Activated CD4-positive, alpha-beta T cell treated with anti-CD3 and anti-CD28 coated beads for 36 hours (primary cell): Measurements from ENCODE around the gene ANK2. TPM values are rescaled to one million over a fixed set of nuclear protein-coding genes. Genes with fewer than 3 reads are reported as not detected.

Source experiments
- ATAC-seq: fragments of 200-7000 bp; cut with Tn5 transposase; one replicate; pipeline ENCODE4 v1.10.0; 2021; ENCODE audit warnings: mild to moderate bottlenecking, moderate library complexity
- CTCF ChIA-PET: fragments of 350-600 bp; sonication (Branson Sonifier 250); formaldehyde crosslinking; loops from one replicate; lab custom pipeline; 2021; ENCODE audit warnings: antibody characterized with exemption; lab: Charles Lee
- POLR2A ChIA-PET: fragments of 350-600 bp; sonication (Branson Sonifier 250); formaldehyde crosslinking; loops from one replicate; lab custom pipeline; 2021; ENCODE audit warnings: antibody characterized with exemption, inconsistent platforms; lab: Charles Lee
- DNase-seq: peaks from one replicate; pipeline ENCODE4 v3.0.0-alpha.2; 2020
- H3K27ac Mint-ChIP-seq: one replicate; pipeline ENCODE4 v1.8.0; 2021; ENCODE audit warnings: mixed read lengths
- H3K27me3 Mint-ChIP-seq: one replicate; pipeline ENCODE4 v1.8.0; 2021; ENCODE audit warnings: mixed read lengths
- H3K36me3 Mint-ChIP-seq: one replicate; pipeline ENCODE4 v1.8.0; 2021; ENCODE audit warnings: low read depth, mixed read lengths
- H3K4me1 Mint-ChIP-seq: one replicate; pipeline ENCODE4 v1.8.0; 2021; ENCODE audit warnings: mixed read lengths
- H3K4me3 Mint-ChIP-seq: one replicate; pipeline ENCODE4 v1.8.0; 2021; ENCODE audit warnings: mild to moderate bottlenecking, moderate library complexity, mixed read lengths
- H3K9me3 Mint-ChIP-seq: one replicate; pipeline ENCODE4 v1.8.0; 2021; ENCODE audit warnings: low read depth, mixed read lengths
- intact Hi-C, 2 experiments: fragments of 100-400 bp; cut with DNase I in 1 of 2; cut with micrococcal nuclease in 1 of 2; formaldehyde crosslinking; loops; one replicate each; pipeline versions ENCODE4 v1.14.2 to v1.15.1; 2022 to 2024; cut with DNase I, micrococcal nuclease
- total RNA-seq, 2 experiments: library from RNA; stranded (reverse); gene quantifications; one replicate each; pipeline ENCODE4 v1.2.3, GENCODE V29; 2021

Gene ANK2
- total RNA-seq, 2 experiments from 2014 or later, result 2.1 to 3.3 TPM

DNA sequence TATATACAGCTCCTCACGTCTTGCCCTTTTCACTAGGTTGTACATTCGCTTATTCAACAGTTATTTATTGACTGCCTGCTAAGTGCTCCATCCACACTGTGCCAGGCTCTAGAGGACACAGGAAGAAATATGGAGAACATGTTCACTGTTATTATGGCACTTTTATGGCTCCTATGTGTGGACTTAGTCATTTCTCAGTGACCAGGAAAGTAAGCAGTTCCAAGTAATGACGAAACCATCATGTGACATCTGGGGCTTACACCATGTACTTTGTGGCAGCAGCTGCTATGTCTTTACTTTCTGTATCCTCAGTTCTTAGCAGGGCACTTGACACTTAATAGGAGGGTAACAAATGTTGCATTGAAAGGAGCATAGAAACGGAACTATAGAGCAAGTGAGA lies 278.0 kb downstream of the ANK2 start:
- intact Hi-C loops, result loop anchor here in 1 of 2 experiments (2.0 kb wide), 1 partner anchor 27 kb away; no protein-coding TSS in a partner anchor
- Mint-ChIP-seq H3K9me3 (no peaks in the 10 kb centered on the region), H3K4me1 (no peaks in the 10 kb centered on the region), H3K27me3 (peaks cover 6% of the 10 kb centered on the region), H3K4me3 (no peak overlapping the region), H3K27ac (no peak overlapping the region), H3K36me3 (no peaks in the 10 kb centered on the region)
- ChIA-PET CTCF (interaction anchor here (1.0 kb wide), 1 partner anchor 20 kb away, joined by 4 read pairs; no protein-coding TSS in a partner anchor), POLR2A (no interaction called here)
- no peak for ATAC-seq
- DNase-seq, result no peak

DNA sequence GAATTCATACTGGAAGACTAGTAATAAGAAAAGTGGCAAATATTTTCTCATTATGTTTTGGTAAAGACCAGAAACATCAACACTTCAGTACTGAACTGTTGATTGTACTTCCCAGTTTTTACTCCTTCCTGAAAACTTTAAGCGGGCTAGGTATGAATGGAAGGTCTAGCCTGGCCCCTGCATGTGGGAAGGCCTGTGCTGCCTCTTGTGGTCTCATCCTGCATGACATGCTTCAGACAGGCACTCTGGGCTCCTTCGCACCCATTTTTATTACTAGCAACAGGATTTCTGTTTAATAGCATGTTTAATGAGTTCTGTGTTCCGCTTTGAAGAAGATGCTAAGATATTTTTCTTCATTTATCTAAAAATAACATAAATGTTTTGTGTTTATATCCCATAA lies 279.1 kb downstream of the ANK2 start:
- Mint-ChIP-seq H3K9me3 (no peaks in the 10 kb centered on the region), H3K27ac (no peak overlapping the region), H3K27me3 (peaks cover 6% of the 10 kb centered on the region), H3K36me3 (no peaks in the 10 kb centered on the region), H3K4me1 (no peaks in the 10 kb centered on the region), H3K4me3 (no peak overlapping the region)
- POLR2A ChIA-PET, result no interaction called here
- peak; percentile 22 for DNase-seq
- intact Hi-C loops, result no loop called here
- ATAC-seq, result peak; percentile 64
- CTCF ChIA-PET, result no interaction called here

DNA sequence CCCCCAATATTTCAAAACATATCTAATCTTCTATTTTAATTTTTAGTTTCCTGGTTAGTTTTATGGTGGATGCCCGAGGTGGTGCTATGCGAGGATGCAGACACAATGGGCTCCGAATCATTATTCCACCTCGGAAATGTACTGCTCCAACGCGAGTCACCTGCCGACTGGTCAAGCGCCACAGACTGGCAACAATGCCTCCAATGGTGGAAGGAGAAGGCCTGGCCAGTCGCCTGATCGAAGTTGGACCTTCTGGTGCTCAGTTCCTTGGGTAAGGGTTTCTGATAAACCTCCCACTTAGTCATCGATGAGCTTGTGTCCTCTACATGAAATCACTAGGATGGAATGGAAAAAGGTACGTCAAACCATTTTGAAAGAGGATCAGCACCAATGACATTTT lies 280.7 kb downstream of the ANK2 start:
- Mint-ChIP-seq H3K27me3 (peaks cover 6% of the 10 kb centered on the region), H3K27ac (no peak overlapping the region), H3K9me3 (no peaks in the 10 kb centered on the region), H3K4me1 (no peaks in the 10 kb centered on the region), H3K36me3 (no peaks in the 10 kb centered on the region), H3K4me3 (no peak overlapping the region)
- DNase-seq (no peak), ATAC-seq (no peak)
- ChIA-PET POLR2A (no interaction called here), CTCF (interaction anchor here (1.3 to 1.4 kb wide), 2 partner anchors 11 to 12 kb away, joined by 3 to 5 read pairs; no protein-coding TSS in a partner anchor)
- intact Hi-C loops, result no loop called here

DNA sequence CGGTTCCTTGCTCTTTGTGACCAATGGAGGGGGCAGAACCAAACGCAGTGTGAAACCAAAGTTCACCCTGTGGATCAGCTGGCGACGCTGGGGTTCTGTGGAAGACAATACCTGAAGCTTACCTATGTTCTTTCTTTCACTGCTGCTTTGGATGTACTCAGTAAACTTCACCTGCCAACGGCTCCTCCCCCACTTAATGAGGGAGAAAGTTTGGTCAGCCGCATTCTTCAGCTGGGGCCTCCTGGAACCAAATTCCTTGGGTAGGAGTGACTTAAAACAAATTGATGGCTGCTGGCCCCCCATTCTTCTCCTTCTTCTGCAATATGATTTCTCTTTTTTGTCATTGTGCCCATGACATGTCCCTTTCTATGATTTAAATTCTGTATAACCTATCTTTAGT lies 282.4 kb downstream of the ANK2 start:
- Mint-ChIP-seq H3K9me3 (no peaks in the 10 kb centered on the region), H3K4me3 (no peak overlapping the region), H3K27ac (no peak overlapping the region), H3K36me3 (no peaks in the 10 kb centered on the region), H3K27me3 (peaks cover 4% of the 10 kb centered on the region), H3K4me1 (no peaks in the 10 kb centered on the region)
- no peak for DNase-seq
- ATAC-seq, result no peak
- intact Hi-C loops, result no loop called here
- POLR2A ChIA-PET, result no interaction called here
- CTCF ChIA-PET, result interaction anchor here (1.4 kb wide), 1 partner anchor 14 kb away, joined by 3 read pairs; no protein-coding TSS in a partner anchor

GRCh38 chr4:113332701-113333100 lies 283.2 kb downstream of the ANK2 start:
- intact Hi-C loops, result no loop called here
- DNase-seq, result no peak
- Mint-ChIP-seq H3K36me3 (no peaks in the 10 kb centered on the region), H3K27ac (no peak overlapping the region), H3K4me1 (no peaks in the 10 kb centered on the region), H3K9me3 (no peaks in the 10 kb centered on the region), H3K27me3 (peaks cover 2% of the 10 kb centered on the region), H3K4me3 (no peak overlapping the region)
- no peak for ATAC-seq
- POLR2A ChIA-PET, result no interaction called here
- CTCF ChIA-PET, result no interaction called here

DNA sequence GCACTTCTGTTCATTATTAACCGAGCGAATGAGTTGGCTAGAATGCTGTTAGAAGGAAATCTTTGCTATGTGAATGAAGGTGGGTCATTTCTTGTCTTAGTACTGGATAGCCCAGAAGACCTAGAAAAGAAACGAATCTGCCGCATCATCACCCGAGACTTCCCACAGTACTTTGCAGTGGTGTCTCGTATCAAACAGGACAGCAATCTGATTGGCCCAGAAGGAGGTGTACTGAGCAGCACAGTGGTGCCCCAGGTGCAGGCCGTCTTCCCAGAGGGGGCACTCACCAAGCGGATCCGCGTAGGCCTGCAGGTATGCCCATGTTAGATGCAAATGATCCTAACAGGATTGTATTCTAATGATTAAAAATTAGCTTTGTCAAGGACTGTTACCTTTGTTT lies 286.3 kb downstream of the ANK2 start:
- ATAC-seq, result no peak
- Mint-ChIP-seq H3K9me3 (no peaks in the 10 kb centered on the region), H3K4me3 (no peak overlapping the region), H3K27me3 (peaks cover 5% of the 10 kb centered on the region), H3K36me3 (no peaks in the 10 kb centered on the region), H3K4me1 (no peaks in the 10 kb centered on the region), H3K27ac (no peak overlapping the region)
- ChIA-PET POLR2A (interaction anchor here (0.5 kb wide), 1 partner anchor 10 kb away, joined by 3 read pairs; no protein-coding TSS in a partner anchor), CTCF (interaction anchor here (0.7 to 1.2 kb wide), 3 partner anchors 15 to 59 kb away, joined by 3 to 4 read pairs (median 3); no protein-coding TSS in a partner anchor)
- DNase-seq, result no peak
- intact Hi-C loops, result no loop called here

DNA sequence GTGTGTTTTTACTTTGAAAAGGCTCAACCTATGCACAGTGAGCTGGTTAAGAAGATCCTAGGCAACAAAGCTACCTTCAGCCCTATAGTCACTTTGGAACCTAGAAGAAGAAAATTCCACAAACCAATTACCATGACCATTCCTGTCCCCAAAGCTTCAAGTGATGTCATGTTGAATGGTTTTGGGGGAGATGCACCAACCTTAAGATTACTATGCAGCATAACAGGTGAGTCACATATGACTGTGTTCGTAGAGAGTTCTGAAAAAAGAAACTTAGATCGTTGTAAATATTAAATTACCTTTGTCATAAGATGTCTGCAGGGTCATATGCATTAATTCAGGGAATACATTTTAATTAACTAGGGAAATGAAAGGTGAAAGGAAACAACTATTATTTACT lies 287.1 kb downstream of the ANK2 start:
- CTCF ChIA-PET, result interaction anchor here (1.2 kb wide), 1 partner anchor 19 kb away, joined by 3 read pairs; no protein-coding TSS in a partner anchor
- DNase-seq (no peak), ATAC-seq (no peak)
- POLR2A ChIA-PET, result no interaction called here
- no peaks in the 10 kb centered on the region for H3K4me1 Mint-ChIP-seq
- no peak overlapping the region for H3K27ac Mint-ChIP-seq
- no peak overlapping the region for H3K4me3 Mint-ChIP-seq
- no peaks in the 10 kb centered on the region for H3K36me3 Mint-ChIP-seq
- H3K9me3 Mint-ChIP-seq, result no peaks in the 10 kb centered on the region
- intact Hi-C loops, result no loop called here
- peaks cover 5% of the 10 kb centered on the region for H3K27me3 Mint-ChIP-seq

GRCh38 chr4:113339430-113339813 lies 290.0 kb downstream of the ANK2 start:
- H3K27ac Mint-ChIP-seq, result no peak overlapping the region
- H3K36me3 Mint-ChIP-seq, result no peaks in the 10 kb centered on the region
- ChIA-PET CTCF (interaction anchor here (1.9 kb wide), 1 partner anchor 16 kb away, joined by 8 read pairs; no protein-coding TSS in a partner anchor), POLR2A (no interaction called here)
- intact Hi-C loops, result no loop called here
- peaks cover 5% of the 10 kb centered on the region for H3K27me3 Mint-ChIP-seq
- no peak for ATAC-seq
- H3K4me3 Mint-ChIP-seq, result no peak overlapping the region
- no peaks in the 10 kb centered on the region for H3K9me3 Mint-ChIP-seq
- H3K4me1 Mint-ChIP-seq, result no peaks in the 10 kb centered on the region
- DNase-seq, result no peak

DNA sequence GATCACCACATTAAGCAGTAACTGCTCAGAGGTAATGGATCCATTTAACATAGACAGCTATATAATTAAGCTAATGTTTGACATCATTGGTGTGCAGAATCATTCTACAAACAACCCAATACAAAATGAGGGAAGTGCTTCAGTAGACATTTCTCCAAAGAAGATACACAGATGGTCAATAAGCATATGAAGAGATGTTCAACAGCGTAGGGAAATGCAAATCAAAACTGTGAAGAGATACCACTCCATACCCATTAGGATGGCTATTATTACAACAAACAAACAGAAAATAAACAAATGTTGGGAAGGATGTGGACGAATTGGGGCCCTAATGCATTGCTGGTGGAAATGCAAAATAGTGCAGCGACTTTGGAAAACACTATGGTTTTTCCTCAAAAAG lies 294.6 kb downstream of the ANK2 start:
- Mint-ChIP-seq H3K9me3 (no peaks in the 10 kb centered on the region), H3K4me1 (no peaks in the 10 kb centered on the region), H3K27ac (no peak overlapping the region), H3K27me3 (peaks cover 17% of the 10 kb centered on the region), H3K36me3 (no peaks in the 10 kb centered on the region), H3K4me3 (no peak overlapping the region)
- intact Hi-C loops, result no loop called here
- ChIA-PET POLR2A (no interaction called here), CTCF (no interaction called here)
- ATAC-seq (no peak), DNase-seq (no peak)

- no peak for DNase-seq
- H3K4me3 Mint-ChIP-seq, result no peak overlapping the region
- ChIA-PET POLR2A (no interaction called here), CTCF (interaction anchor here (1.1 kb wide), 2 partner anchors 19 to 40 kb away, joined by 4 read pairs; no protein-coding TSS in a partner anchor)
- H3K27me3 Mint-ChIP-seq, result peaks cover 25% of the 10 kb centered on the region
- H3K9me3 Mint-ChIP-seq, result no peaks in the 10 kb centered on the region
- intact Hi-C loops, result no loop called here
- H3K27ac Mint-ChIP-seq, result no peak overlapping the region
- ATAC-seq, result no peak
- no peaks in the 10 kb centered on the region for H3K36me3 Mint-ChIP-seq
- no peaks in the 10 kb centered on the region for H3K4me1 Mint-ChIP-seq
Observed at GRCh38 chr4:113347245-113347644, 297.8 kb downstream of the ANK2 start.

DNA sequence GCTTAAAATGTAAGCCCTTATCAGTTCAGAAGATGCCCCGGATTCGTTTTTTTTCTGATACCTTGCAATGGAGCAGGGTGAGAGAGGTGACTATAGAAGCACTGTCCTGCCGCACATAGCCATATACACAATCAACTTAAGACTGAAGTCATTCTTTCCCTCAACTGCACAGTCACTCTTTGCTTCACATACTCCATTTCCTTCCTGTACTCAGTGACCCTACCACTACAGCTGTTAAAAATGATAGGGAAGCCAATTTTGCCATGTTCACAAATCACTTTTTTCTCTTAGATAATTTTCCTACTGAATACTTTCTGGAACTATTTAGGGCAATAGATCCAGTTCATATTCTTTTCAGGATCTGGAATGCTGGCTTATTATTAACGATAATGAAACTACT lies 300.0 kb downstream of the ANK2 start:
- CTCF ChIA-PET, result no interaction called here
- ATAC-seq, result peak; percentile 73

DNA sequence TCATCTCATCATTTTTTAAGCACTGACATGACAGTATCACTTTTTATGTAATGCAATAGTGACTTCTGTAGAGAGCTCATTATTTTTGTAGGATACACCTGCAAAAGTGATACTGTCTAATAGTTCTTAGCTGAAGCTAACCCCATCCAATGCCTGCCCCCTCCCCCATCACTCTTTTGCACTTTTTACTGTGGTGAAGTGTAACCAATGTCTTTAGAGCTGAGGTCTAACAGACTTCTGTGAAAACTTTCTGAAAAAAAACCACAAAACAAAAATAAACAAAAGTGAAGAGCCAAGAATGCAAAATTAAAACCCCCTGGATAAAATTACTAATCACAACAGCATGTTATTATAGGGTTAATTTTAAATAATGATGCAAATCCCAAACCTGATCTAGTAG lies 301.1 kb downstream of the ANK2 start:
- CTCF ChIA-PET, result interaction anchor here (1.3 to 1.4 kb wide), 3 partner anchors 15 to 72 kb away, joined by 3 to 4 read pairs (median 3); no protein-coding TSS in a partner anchor
- no peaks in the 10 kb centered on the region for H3K9me3 Mint-ChIP-seq
- intact Hi-C loops, result loop anchor here in 1 of 2 experiments (10.0 kb wide), 2 partner anchors 94 to 334 kb away; no protein-coding TSS in a partner anchor
- DNase-seq (no peak), ATAC-seq (no peak)
- H3K4me1 Mint-ChIP-seq, result peaks cover 25% of the 10 kb centered on the region
- H3K27ac Mint-ChIP-seq, result no peak overlapping the region
- POLR2A ChIA-PET, result no interaction called here
- peaks cover 37% of the 10 kb centered on the region for H3K27me3 Mint-ChIP-seq
- no peak overlapping the region for H3K4me3 Mint-ChIP-seq
- H3K36me3 Mint-ChIP-seq, result peaks cover 5% of the 10 kb centered on the region

More for the DNA sequence above, 300.0 kb downstream of the ANK2 start:
- Mint-ChIP-seq H3K36me3 (peaks cover 5% of the 10 kb centered on the region), H3K27ac (no peak overlapping the region), H3K4me1 (peaks cover 13% of the 10 kb centered on the region), H3K9me3 (no peaks in the 10 kb centered on the region), H3K4me3 (no peak overlapping the region), H3K27me3 (peaks cover 40% of the 10 kb centered on the region)
- POLR2A ChIA-PET, result no interaction called here
- intact Hi-C loops, result no loop called here
- no peak for DNase-seq
